GM12874 (cell line): ENCODE measurements around the gene GGT6.

Experiments used
- TF ChIP-seq, protein P1 (sequence below): IDR thresholded peaks from 2 replicates; pipeline ENCODE4 v1.5.1; 2011; ENCODE audit warnings: low read depth, mild to moderate bottlenecking, control low read depth, low read length, moderate library complexity; ENCODE audit not compliant: insufficient read depth

Gene GGT6

DNA sequence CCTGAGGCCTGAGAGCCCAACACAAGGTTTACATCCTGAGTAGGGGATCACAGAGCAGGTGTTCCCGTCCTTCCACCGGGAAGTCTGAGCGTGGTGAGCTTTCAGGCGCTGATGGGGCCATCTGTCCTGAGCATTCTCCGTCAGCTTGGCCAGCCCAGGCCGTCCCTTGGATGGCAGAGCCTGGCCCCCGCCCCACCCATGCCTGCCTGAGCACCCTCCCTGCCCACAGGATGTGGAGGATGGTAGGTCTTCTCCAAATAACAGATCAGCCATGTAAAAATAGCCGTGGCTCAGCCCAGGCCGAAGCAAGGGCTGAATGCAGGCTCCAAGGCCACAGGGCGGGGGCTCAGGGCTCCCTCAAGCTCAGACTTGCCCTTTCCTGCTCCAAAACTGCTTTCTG lies 41.5 kb downstream of the GGT6 start:
- TF ChIP-seq, protein P1, sequence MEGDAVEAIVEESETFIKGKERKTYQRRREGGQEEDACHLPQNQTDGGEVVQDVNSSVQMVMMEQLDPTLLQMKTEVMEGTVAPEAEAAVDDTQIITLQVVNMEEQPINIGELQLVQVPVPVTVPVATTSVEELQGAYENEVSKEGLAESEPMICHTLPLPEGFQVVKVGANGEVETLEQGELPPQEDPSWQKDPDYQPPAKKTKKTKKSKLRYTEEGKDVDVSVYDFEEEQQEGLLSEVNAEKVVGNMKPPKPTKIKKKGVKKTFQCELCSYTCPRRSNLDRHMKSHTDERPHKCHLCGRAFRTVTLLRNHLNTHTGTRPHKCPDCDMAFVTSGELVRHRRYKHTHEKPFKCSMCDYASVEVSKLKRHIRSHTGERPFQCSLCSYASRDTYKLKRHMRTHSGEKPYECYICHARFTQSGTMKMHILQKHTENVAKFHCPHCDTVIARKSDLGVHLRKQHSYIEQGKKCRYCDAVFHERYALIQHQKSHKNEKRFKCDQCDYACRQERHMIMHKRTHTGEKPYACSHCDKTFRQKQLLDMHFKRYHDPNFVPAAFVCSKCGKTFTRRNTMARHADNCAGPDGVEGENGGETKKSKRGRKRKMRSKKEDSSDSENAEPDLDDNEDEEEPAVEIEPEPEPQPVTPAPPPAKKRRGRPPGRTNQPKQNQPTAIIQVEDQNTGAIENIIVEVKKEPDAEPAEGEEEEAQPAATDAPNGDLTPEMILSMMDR = no peak

DNA sequence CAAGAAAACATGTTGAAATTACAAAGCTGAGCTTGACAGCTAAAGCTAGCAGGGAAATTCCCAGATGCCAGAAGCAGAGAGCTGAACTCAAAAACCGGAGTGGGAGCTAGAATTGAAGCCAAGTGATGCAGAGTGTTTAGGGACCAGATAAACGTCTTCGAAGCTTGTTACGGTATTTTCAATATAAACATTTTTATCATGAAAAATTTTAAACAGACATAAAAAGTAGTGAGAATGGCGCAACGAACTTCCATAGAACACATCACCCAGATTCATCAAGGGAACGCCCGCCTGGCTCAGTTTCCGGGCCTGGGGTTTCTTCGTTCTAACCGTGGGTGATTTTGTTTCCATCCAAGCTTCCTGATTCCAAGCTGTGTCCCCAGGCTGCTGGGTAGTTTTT lies 43.6 kb downstream of the GGT6 start:
- TF ChIP-seq, protein P1 = no peak

DNA sequence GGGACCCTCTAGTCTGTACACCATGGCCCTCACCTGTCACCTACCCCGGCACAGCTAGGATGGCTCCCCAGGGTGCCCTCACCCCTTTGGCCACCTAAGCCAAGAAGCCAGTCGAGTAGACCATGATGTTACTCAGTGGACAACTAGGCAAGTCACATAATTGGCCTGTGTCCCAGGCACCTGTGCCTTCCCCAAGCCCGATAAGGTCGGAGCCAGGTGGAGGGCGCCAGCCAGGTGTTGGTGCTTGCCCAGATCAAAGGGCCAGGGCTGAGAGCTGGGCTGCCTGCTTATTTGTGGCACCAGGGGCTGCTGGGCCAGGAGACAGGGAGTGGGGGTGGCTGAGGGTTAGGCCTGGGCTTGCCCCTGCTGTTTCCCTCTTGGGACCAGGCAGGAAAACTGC lies 44.9 kb downstream of the GGT6 start:
- TF ChIP-seq, protein P1 = no peak

DNA sequence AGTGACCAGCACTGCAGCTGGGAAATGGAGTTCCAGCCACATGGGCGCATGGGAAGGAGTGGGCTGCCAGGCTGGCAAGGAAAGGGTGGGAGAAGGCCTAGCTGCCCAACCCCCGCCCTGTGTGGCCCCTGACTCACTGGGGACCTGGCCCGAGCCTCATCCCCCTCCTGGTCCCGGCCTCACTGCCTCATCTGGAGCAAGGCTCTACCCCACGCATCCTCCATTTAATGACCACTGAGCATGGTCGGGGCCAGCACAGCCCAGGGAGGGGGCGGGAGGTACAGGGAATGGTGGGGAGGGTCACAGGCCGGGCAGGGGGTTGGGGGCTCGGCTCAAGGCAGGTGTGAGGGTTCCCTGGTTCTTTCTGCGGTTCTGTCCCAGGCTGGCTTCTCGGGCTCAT lies 45.6 kb downstream of the GGT6 start:
- TF ChIP-seq, protein P1 = no peak

DNA sequence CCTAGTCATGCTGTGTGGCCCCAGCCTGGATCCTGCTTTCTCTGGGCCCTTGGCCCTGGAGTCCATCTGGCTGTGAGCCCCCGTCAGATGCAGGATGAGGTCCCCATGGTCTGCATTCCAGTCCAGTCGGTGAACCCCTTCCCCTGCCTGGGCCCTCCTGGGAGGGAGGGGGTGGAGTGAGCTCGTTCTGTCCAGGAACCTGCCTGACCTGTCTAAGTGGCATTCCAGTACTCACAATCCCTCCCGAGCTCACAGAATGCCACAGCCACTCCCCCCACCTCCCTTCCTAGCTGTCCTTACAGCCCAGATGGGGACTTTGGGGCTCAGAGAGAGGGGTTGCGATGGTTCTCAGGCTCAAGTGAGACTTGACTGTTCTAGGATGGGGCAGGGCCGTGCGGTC lies 46.2 kb downstream of the GGT6 start:
- TF ChIP-seq, protein P1 = no peak

DNA sequence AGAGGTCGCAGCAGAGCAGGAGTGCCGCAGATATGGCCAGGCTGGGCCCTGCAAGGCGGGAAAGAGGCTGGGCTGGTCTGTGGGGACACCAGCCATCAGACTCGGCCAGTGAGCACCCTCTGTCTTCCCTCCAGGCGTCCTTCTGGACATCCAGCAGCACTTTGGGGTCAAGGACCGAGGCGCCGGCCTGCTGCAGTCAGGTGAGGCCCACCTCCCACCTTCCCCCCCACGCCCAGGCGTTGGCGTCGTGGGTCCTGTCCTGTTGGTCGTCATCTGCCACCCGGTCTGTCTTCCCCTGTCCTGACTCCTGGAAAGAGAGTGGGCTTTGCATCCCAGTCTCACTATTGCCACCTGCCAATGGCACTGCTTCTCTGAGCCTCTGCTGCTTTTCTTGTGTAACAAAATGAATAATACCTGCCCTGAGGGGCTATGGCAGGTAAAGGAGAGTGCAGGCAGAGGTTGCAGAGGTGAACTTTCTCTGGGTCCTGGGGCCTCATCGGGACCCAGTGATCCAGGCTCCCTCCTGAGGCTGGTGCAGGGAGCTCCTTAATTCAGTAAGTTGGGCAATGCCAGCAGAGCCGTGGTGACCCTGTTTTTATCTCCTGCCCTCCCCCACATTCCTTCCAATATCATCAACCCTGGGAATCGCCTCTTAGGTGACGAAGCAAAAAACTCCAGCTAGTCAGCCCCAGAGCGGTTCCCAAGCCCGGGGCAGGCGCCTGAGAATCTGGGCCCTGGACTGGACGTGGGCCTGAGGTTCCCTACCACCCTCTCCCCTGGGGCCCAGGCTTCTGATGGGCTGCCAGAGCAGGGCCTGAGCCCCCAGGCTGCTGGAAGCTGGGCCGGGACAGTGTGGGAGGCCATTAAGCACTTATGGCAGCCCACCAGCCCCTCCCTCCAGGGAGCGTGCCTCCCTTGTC lies 47.0 kb downstream of the GGT6 start:
- TF ChIP-seq, protein P1 = no peak

DNA sequence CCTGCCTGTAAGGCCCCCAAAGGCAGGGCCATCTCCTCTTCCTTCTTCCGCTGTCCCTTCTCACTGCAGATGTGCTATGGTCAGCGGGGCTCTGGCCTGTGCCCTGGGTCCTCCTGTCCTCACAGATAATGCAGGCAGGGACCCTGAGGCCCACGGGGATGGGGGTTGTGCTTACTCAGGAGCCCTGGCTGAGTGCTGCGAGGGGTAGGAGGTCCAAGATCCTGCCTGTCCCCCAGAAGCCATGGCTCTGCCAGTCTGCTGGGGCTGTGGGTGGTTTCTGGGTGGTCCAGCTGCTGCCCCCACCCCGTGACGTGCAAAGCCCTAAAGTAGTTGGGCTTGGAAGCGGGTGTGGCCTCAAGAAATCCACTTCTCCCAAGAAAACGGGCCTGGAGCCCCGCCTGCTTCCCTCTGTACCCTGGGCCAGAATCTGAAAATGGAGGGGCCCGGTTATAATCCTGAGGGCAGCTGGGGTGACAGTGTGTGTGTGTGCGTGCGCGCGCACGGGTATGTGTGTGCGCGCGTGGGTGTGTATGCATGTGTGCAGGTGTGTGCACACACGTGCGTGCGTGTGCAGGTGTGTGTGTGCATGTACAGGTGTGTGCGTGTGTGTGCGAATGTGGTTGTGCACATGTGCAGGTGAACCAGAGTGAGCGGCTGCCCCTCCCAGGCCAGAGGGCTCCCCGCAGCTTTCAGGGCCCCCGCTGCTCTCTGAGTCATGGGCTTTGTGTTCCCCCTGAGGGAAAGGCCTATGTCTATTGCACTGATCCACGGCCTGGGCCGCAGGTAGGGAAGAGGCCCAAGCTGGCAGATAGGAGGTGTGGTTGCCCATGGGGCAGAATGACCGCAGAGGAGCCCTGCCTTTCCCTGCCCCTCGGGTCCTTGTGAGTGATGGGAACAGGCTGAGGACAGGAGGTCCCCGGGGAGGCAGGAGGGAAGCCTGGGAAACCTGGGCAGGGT lies 47.9 kb downstream of the GGT6 start:
- TF ChIP-seq, protein P1 = no peak
